GM18511 (cell line): ENCODE data around the gene ARL11.
A peak's percentile ranks its signal among the peaks of the same experiment; 100 is the strongest.
"Not testable (repeated sequence)": the region's sequence is repeated elsewhere in the genome, so short reads cannot be mapped to it uniquely, and the experiment has no call there.

Experiments
- ATAC-seq: cut with Tn5 transposase; IDR thresholded peaks from one replicate; pipeline ENCODE4 v1.9.1; 2021; ENCODE audit warnings: mild to moderate bottlenecking, moderate library complexity; ENCODE audit not compliant: unreplicated experiment

Gene ARL11

DNA sequence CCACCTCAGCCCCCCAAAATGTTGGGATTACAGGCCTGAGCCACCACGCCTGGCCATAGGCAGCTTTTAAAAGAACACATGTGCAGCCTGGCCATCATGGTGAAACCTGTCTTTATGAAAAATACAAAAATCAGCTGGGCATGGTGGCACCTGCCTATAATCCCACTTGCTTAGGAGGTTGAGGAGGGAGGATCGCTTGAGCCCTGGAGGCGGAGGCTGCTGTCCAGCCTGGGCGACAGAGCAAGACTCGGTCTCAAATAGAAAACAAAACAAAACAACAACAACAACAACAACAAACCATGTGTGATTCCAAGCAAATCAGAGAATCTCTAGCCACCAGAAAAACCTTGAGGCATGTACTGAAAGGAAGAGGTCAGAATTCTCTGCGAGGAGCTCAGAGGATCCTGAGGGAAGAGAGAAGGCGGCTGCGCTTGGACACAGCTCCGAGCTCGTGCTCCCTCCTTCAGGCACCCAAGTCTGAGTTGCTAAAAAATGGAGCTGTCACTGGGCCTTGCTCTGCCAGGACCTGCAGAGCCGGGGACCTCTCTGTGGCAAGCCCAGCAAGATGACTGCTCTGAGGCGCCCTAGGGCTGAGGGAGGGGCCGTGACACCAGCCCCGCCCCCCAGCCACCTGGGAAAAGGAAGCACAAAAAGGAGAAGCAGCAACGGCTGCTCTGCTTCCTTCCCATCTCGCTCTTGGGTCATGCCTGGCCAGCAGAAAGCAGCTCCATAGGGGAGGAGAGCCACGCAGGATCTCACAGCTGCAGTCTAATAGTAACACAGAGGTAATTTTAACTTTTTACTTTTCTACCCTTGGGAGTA, at the start of gene ARL11:
Gene ARL11 (plus strand): TSS at position 677 of the 822 bp plus-strand sequence. CDS start 1,941 bp downstream, outside the sequence.
- ATAC-seq, result peak; percentile 96

DNA sequence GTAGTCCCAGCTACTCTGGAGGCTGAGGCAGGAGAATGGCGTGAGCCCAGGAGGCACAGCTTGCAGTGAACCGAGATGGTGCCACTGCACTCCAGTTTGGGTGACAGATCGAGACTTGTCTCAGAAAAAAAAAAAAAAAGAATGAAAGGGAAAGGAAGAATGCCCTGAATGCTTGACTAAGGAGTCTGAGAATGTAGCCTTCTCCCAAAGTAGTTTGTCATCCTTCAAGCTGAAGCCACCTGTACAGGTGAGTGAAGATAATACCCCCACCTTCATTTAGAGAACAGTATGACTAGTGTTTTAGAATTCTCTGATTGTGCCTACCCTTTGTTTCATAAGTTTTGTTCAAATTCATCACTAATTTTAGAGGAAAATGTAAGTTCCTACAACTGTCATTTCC, 48.8 kb upstream of the ARL11 start:
- ATAC-seq, result no peak

DNA sequence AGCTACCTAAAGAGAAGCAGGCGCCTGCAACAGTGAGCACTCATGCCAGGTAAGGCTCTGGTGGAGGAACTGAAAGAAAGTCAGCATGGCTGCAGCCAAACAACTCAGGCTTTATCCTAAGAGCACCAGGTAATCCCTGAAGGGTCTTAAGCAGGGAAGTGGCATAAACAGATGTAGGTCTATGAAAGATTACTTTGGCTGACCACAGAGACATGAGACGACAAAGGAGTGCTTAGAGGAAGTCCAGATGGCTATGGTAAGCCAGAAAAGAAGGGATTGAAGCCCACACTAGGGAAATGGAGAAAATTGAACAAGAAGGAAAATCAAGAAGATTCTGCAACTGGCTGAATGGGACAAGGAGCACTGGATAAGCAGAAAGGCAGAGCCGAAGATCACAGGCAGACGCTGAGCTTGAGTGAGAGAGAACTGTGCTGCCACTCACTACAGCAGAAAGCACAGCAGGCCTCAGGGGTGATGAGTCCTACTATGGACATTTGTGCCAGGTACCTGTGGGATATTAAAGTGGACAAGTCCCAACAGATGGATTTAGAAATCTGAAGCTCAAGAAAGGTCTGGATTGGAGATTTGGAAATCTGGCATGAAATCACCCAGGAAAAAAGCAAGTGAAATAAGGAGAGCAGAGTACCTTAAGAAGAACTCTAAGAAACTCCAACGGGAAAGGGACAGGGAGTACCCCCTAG, 47.2 kb upstream of the ARL11 start:
- no peak for ATAC-seq

DNA sequence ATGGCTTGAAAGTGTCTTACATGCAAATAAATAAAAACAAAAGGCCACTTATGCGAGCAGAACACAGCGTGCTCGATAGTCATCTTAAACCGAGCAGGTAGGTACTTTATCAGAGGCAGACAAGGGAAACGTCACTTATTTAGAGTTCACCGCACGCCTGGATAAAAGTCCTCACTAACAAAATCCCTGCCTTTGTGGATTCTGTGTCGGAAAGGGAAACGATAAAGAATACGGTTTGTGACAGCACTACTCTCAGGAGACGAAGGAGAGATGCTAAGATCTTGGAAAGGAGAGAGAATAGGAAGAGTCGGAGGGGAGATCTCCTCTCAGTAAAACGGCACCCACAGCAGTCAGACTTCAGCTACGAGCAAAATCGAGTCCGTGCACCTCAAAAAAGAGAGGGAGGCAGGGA, 43.5 kb upstream of the ARL11 start:
- peak; percentile 21 for ATAC-seq

DNA sequence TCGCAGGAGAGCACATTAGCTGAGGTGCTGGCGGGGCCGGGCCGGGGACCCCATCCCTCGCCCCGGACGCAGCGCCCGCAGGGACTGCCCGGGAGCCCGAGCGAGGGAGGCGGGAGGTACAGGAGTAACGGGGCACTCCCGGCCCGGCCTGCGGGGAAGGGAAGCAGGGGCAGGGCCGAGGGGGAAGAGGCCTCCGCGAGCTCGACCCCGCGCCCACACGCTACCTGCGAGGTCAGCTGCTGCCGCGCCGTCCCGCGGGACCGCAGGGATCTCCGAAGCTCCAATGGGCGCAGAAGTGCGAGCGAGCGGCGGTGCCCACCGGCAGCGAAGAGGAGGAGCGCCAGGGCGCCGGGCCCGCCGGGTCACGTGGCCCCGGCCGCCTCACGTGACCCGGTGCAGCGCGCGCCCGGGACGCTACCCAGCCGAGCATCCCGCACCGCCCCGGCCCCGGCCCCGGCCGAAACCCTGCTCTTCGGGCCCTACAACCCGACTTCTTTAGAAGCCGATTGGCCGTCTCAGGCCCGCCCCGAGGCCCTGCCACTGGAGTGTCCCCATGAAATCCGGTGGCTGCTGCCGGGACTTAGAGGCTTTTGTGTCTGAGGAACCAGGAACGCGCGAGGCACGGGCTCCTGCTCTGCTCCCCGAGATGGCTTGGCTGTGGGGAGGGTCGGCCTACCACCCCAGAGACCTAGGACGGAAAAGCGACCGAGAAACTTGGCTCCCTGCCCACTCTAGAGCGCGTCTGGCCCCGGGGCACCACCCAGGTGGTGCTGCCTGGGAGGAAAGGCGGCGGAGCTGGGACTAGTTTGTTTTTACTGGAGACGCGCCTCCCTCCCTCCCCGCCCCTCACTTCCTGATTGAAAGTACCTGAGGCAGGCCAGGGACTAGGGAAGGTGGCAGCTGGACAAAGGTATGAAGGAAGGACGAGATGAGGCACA, 42.8 kb upstream of the ARL11 start, which contains the start of gene RCBTB1:
Gene RCBTB1 (minus strand): TSS at position 339 of the 938 bp plus-strand sequence. CDS start 18,279 bp downstream, outside the sequence.
- ATAC-seq, result peak; percentile 95

DNA sequence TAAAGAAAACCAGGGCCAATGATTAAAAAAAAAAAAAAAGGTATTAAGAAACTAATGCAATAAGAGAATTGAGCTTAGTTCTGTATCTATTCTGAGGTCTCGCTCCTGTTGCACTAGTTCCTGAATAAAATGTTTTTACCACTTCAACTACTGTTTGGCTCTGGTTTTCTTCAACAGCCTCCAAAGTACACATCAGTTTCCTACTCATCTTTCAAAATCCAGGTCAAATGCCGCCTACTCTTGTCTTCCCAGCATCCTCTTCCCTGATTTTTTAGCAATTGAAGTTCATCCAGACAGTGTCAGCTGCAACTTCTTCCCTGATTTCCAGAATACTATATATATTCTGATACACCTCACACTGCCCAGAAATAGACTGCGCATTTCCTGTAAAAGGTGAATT, 41.6 kb upstream of the ARL11 start:
- ATAC-seq, result no peak

DNA sequence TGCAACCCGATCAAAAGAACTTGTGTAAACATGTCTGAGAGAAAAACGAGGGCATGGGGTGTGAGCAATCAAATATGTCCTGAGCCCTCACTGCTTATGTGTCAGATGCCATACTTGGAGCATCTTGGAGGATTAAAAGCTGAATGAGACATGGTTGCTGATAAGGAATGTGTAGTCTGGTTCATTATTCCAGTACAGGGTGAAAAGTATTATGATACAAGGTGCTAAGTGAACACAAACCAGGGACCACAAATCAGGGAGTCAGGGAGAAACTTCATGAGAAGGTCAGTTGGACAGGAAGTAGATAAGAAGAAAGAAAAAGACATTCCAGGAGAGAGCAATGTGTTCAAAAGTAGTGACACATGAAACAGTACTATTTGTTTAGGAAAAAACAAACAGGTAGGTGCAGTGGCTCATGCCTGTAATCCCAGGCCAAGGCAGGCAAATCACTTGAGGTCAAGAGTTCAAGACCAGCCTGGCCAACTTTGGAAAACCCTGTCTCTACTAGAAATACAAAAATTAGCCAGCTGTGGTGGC, 40.9 kb upstream of the ARL11 start:
- ATAC-seq, result no peak

DNA sequence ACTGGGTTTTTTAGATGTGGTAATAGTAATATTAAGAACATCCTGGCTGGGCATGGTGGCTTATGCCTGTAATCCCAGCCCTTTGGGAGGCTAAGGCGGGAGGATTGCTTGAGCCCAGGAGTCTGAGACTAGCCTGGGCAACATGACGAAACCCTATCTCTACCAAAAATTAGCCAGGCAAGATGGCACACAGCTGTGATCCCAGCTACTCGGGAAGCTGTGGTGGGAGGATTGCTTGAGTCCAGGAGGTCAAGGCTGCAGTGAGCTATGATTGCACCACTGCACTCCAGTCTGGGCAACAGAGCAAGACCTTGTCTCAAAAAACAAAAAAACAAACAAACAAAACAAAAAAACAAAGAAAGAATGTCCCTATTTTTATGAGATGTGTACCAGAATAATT, 37.6 kb upstream of the ARL11 start:
- ATAC-seq, result not testable (repeated sequence)

DNA sequence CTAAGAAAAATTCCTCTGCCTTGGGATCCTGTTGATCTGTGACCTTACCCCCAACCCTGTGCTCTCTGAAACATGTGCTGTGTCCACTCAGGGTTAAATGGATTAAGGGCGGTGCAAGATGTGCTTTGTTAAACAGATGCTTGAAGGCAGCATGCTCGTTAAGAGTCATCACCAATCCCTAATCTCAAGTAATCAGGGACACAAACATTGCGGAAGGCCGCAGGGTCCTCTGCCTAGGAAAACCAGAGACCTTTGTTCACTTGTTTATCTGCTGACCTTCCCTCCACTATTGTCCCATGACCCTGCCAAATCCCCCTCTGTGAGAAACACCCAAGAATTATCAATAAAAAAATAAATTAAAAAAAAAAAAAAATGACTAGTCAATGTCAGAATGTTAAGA, 34.4 kb upstream of the ARL11 start:
- not testable (repeated sequence) for ATAC-seq

DNA sequence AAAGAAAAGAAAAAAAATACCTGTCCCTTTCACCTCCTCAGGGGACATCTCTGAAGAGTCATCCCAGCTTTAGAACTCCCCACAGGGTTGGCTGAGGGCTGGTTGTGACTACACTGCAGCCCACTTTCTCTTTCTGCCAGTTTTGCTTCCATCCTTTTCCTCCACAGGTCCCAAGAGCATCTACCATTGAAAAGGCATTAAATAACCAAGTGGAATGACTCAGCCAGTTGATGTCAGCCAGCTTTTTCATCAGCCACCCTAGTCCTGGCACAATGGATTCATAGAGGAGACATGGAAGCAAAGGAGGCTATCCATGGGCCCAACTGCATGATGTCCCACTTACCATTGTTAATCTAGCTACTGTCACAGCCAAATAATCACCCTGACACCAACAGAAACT, 33.7 kb upstream of the ARL11 start:
- no peak for ATAC-seq

DNA sequence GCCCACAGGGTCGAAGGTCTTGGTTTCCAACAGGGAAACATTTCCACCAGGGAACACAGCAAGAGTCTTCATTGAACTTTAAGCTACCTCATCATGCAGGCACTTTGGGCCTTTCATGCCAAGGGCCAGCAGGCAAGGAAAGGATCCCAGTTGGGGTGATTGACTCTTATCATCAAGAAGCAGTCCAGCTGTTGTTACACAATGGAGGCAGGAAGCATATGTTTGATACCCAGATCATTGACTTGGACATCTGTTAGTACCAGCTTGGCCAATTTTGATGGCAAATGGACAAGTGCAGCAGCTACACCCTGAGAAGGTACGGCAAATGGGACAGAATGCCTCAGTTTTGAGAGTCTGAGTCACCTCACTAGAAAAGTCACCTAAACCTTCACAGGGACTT, 32.1 kb upstream of the ARL11 start:
- no peak for ATAC-seq

DNA sequence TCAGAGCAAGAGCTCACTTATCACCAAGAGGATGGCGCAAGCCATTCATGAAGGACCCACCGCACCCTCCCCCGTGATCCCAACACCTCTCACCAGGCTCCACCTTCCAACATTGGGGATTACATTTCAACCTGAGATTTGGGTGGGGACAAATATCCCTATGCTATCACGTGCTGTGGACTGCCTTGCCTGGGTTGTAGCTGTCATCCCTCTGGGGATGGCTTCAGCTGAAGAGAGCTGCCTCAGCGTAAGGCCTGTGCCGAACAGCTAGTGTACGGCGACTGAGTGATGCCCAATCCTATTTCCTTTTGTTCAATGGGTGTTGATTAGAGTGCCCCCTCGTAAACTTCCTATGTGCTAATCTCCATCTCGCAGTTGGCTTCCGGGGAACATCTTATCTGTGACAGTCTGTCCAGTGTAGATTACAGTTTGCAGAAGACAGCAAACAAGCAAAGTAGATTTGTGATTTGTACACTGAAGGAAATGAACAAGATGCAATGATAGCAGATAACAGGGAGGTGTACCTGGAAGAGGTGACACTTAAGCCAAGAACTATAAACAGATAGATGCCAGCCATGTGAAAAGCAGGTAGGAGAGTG, 31.2 kb upstream of the ARL11 start:
- ATAC-seq, result no peak

DNA sequence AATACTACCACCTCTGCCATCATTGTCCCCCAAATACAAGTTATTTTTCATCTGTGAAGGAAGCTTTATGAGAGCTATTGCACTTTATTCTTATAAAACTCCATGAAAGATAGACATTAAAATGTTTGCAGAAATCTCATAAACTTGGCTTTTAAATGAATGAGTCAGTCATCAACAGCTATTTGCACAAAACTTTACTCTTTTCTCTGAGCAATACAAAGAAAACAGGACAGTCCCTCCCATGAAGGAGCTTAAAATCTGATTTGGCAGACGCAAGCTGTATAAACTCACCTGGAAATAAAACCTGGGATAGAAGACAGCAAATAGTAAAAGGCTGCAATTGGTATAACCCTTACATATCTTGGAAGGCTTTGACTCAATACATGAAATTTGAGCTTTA, 26.3 kb upstream of the ARL11 start:
- no peak for ATAC-seq

DNA sequence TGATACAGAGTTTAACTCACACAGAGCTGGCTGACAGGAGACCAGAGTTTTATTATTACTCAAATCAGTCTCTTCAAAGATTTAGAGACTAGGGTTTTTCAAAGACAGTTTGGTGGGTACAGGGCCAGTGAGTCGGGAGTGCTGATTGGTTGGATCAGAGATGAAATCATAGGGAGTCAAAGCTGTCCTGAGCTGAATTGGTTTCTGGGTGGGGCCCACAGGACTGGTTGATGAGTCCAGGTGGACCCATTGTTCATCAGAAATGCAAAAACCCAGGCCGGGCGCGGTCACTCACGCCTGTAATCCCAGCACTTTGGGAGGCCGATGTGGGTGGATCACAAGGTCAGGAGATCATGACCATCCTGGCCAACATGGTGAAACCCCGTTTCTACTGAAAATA, 25.7 kb upstream of the ARL11 start:
- not testable (repeated sequence) for ATAC-seq

DNA sequence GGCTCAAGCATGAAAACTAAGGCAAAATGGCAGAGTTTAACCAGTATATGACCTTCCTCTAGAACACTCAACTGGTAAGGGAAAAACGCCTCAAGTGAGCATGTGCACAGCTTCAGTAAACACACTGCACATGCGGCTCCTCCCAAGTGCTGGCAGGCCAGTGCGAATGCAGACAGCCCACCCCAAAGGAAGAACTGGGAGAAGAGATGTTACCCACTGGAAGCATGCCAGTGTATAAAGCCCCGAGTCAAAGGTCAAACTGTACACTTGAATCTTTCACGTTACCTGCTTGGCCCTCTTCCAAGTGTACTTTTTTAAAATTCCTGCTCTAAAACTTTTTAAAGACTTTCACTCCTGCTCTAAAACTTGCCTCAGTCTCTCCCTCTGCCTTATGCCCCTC, 23.7 kb upstream of the ARL11 start:
- no peak for ATAC-seq

DNA sequence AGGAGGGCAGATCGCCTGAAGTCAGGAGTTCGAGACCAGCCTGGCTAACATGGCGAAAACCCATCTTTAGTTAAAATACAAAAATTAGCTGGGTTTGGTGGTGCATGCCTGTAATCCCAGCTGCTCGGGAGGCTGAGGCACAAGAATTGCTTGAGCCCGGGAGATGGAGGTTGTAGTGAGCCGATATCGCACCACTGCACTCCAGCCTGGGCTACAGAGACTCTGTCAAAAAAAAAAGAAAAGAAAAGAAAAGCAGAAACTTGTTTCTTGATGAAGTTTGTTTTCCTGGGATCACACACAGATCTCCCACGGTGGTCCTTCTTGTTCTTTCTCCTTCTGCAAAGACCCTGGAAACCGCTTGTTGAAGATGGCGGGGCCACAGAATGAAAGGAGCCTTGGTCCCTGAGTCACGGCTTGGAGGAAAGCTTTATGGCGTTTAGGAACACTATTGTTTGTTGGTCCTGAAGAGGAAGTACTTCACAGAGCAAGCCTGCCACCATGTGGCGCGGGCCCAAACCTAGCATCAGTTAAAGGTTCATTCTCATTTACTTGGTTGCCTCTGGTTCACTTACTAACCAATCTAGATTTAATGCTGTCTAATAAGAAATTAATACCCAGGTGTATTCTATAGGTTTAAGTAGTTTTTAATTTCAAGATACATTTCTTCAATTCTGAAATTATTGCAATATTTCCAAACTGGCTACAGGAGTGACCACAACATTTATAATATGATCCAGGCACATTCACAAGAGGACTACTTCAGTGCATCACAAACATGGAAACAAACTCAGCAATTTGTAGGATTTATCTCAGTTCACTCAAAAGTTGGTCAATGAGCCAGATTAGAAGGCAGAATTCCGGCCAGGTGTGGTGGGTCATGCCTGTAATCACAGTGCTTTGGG, 21.3 kb upstream of the ARL11 start:
- peak; percentile 92 for ATAC-seq

DNA sequence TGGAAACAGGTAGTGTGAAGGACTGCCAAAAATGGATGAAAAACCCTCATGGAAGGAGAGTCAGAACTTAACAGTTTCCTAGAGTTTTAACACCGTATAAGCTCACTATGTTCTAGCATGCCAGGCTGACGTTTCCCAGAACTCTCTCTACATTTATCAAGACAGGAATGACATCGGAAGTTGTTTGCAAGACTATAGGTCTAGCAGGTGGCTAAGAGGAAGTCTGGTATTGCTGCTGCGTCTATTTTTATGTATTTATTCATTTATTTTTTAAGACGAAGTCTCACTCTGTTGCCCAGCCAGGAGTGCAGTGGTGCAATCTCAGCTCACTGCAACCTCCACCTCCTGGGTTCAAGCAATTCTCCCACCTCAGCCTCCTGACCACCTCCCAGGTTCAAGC, 20.5 kb upstream of the ARL11 start:
- ATAC-seq, result no peak

DNA sequence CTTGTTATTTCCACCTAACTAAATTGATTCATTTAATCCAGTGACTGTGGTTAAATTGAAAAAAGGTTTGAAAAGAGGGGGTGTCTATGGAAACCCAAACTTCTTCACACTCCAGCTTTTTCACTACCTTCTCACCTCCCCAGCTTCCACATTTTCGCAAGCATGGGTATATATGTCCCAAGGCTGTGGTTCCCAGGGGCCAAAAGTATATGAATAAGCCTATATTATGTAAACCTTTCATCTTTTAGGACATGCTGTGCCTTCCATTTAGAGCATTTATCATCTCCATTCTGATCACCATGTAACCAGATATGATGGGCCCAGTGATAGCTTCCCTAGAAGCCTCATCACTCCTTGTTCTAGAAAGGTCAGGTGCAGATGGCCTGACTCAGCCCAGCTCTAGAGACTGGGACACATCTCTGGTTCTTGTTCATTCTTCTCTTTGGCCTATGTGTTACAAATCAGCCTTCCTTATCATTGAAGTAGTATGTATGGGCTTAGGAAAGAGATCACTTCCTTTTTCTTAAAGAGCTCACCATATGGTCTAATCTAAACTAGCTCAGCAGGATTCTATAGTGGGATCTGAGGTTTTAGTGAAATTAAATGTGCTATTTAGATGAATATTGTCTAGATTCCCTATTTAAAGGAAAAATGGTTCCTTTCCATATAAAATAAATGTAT, 19.5 kb upstream of the ARL11 start:
- ATAC-seq, result no peak

DNA sequence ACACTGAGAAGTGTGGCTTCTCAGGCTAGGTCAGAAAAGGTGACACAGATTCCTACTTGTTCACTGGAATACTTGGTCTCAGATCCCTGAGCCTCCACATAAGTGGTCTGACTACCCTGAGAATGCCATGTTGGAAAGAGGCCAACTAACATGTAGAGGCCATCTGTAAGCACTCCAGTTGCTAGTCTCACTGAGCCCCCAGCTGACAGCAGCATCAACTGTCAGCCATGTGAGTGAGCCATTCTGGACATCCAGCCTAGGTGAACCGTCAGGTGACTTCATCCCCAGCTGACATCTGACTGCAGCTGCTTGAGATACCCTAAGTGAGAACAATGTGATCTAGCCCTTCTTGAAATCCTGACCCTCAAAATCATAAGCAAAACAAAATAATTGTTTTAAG, 18.1 kb upstream of the ARL11 start:
- ATAC-seq, result no peak
